DOHH2 (cell line): ENCODE results near the gene LARGE1.

Experiments
- CTCF ChIP-seq: fragments of 200-600 bp; sonication (generic); IDR thresholded peaks from one replicate; pipeline ENCODE4 v1.5.1; 2014; ENCODE audit warnings: antibody characterized with exemption, mild to moderate bottlenecking, low read depth, low read length; ENCODE audit not compliant: poor library complexity, severe bottlenecking
- EZH2phosphoT487 ChIP-seq: fragments of 200-600 bp; sonication (generic); IDR thresholded peaks from 2 replicates; pipeline ENCODE4 v1.6.1; 2017; ENCODE audit warnings: borderline replicate concordance, mild to moderate bottlenecking, antibody characterized with exemption, low read length, moderate library complexity, mixed read lengths

- TF ChIP-seq CTCF (no peak), EZH2phosphoT487 (no peak)
Observed at GRCh38 chr22:33580310-33580709, 340.0 kb downstream of the LARGE1 start.
